GM12875 (cell line): ENCODE results near the gene TOM1L2.

ENCODE experiments used
- H3K4me3 ChIP-seq: one replicate; pipeline ENCODE4 v1.5.1; 2011; ENCODE audit warnings: low read depth, low read length, control low read depth
- TF ChIP-seq, protein P1 (sequence below): IDR thresholded peaks from 2 replicates; pipeline ENCODE4 v1.5.1; 2011; ENCODE audit warnings: low read depth, mild to moderate bottlenecking, control low read depth, inconsistent platforms, low read length, moderate library complexity, borderline replicate concordance; ENCODE audit not compliant: insufficient read depth

Gene TOM1L2

DNA sequence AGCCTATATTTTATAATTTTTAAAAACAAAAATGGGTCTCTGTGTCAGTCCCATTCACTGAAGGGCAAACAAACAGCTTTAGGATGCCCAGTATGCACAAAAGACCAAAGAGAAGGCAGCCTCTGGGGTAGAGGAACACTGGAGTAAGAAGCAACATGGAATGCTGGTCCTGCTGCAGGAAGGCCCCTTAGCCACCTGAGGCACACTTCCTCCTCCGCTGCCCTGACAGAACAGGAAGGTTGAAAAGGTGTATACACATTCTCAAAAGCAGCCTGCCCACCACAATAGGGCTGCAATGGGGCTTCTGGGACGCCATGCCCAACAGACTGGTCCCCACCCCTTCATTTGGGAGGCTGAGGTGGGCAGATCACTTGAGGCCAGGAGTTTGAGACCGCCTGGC, 19.5 kb downstream of the TOM1L2 start:
- TF ChIP-seq, protein P1, sequence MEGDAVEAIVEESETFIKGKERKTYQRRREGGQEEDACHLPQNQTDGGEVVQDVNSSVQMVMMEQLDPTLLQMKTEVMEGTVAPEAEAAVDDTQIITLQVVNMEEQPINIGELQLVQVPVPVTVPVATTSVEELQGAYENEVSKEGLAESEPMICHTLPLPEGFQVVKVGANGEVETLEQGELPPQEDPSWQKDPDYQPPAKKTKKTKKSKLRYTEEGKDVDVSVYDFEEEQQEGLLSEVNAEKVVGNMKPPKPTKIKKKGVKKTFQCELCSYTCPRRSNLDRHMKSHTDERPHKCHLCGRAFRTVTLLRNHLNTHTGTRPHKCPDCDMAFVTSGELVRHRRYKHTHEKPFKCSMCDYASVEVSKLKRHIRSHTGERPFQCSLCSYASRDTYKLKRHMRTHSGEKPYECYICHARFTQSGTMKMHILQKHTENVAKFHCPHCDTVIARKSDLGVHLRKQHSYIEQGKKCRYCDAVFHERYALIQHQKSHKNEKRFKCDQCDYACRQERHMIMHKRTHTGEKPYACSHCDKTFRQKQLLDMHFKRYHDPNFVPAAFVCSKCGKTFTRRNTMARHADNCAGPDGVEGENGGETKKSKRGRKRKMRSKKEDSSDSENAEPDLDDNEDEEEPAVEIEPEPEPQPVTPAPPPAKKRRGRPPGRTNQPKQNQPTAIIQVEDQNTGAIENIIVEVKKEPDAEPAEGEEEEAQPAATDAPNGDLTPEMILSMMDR, result peak; percentile 18; the same call in 1 of the 2 replicates
- no peak overlapping the region for H3K4me3 ChIP-seq

DNA sequence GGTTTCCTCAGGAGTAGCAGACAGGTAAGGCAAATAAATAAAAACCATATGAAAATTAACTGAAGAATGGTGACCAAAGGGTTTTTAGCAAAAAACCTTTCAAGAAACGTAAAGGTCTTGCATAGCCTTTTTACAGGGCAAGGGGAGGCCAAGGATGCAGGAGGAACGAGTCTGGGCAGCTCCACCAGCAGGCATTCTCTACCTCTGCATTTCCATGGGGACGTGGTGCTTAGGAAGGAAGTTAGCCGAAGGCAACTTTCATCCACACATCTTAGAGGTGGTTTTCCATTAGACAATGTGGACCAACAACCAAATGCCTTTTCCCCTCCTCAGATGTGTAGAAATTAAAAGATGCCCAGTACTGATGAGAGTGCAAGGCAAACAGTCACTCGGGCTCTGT, 20.7 kb downstream of the TOM1L2 start:
- H3K4me3 ChIP-seq, result no peak overlapping the region

DNA sequence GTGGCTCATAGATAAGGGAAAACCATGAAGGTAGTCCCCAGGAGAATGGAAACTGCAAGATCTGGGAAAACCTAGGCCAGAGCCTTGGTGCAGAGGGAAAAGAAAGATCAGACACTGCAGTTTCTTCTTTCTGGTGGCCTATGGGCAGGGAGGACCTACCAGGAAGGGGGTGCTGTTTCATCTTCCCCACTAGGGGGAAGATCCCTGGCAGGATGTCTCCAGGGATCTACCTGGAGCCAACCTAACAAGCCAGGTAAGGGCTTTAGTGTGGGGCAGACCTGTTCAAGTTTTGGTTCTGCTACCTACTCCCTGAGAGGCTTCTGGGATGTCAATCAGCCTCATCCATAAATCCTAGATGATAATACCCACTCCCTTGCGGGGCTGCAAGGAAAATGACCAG, 21.4 kb downstream of the TOM1L2 start:
- TF ChIP-seq, protein P1, result peak; percentile 27; the same call in 1 of the 2 replicates
- no peak overlapping the region for H3K4me3 ChIP-seq

More for the DNA sequence above, 20.7 kb downstream of the TOM1L2 start:
- TF ChIP-seq, protein P1, result no peak

DNA sequence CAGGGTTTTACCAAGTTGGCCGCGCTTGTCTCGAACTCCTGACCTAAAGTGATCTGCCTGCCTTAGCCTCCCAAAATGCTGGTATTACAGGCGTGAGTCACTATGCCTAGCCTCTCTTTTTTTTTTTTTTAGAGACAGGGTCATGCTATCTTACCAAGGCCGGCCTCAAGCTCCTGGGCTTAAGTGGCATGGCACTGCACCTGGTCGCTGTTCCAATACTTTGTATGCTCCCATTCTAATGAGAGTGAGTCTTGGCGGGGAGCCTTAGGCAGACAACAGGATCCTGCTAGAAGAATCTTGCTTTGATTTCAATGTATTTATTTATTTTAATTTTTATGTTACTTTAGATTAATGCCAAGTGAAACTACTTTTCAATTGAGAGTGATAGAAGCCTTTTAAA, 21.9 kb downstream of the TOM1L2 start:
- TF ChIP-seq, protein P1, result no peak
- no peak overlapping the region for H3K4me3 ChIP-seq

DNA sequence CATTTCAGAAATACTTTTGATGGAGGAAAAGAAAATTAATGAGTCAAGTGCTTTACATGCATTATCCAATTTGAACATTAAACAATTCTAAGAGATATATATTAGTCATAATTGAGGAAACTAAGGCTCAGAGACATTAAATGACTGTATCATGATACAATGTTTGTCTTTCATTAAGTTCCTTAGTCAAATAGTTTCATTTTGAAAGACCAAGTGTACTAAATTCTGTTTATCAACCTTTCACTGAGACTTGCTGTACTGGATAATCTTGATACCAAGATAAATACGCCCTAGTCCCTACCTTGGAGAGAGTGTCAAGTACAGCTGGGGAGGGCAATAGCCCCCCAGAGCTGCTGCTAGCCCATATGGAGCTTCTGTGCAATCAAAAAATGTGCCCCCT, 24.2 kb downstream of the TOM1L2 start:
- no peak overlapping the region for H3K4me3 ChIP-seq
- TF ChIP-seq, protein P1, result no peak

DNA sequence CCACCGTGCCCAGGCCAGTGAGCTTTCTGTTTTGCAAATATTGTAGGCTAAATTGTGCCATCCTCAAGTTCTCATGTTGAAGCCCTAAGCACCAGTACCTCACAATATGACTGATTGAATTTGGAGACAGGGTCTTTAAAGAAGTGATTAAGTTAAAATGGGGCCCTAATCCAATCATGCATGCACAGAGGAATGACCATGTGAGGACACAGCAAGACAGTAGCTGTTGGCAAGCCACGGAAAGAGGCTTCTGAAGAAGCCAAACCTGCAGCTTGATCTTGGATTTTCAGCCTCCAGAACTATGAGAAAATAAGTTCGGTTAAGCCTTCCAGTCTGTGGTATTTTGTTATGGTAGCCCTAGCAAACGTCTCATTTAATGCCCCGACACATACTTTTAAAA, 24.9 kb downstream of the TOM1L2 start:
- H3K4me3 ChIP-seq, result no peak overlapping the region
- TF ChIP-seq, protein P1, result no peak

DNA sequence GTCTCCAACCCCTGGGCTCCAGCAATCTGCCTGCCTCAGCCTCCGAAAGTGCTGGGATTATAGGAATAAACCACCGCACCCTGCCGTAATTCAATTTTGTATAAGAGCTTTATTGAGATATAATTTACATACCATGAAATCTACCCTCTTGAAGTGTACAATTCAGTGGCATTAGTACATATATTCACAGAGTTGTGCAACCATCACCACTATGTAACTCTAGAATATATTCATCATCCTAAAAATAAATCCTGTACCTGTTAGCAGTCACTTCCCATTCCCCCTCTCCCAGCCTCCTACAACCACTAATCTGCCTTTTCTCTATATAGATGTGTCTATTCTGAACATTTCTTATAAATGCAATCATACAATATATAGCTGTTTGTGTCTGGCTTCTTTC, 26.1 kb downstream of the TOM1L2 start:
- H3K4me3 ChIP-seq, result no peak overlapping the region
- TF ChIP-seq, protein P1, result no peak
